Psoas muscle (tissue), 8 donors: ENCODE measurements around the gene CLCN5. TPM values are rescaled to one million over a fixed set of nuclear protein-coding genes. Genes with fewer than 3 reads are reported as not detected.
A peak's percentile ranks its signal among the peaks of the same experiment; 100 is the strongest.

ENCODE experiments used
- ATAC-seq, 4 donors: fragments of 200-7000 bp; cut with Tn5 transposase; one replicate each; pipeline ENCODE4 v1.9.1; 2020; ENCODE audit warnings: moderate library complexity in 3 of 4, mild to moderate bottlenecking in 2 of 4
- DNase-seq, 2 donors: peaks; one replicate each; pipeline ENCODE4 v3.0.0-alpha.2; 2020
- H3K27ac ChIP-seq: fragments of 200-600 bp; one replicate; pipeline ENCODE4 v1.8.0; 2022
- H3K27me3 ChIP-seq, 3 donors: fragments of 200-600 bp in 1 of 3; one replicate each; pipeline versions ENCODE4 v1.6.1 to v1.8.0; 2013 to 2022; ENCODE audit warnings: low read length in 2 of 3, mild to moderate bottlenecking in 2 of 3, moderate library complexity in 1 of 3; ENCODE audit not compliant: insufficient read depth in 3 of 3
- H3K36me3 ChIP-seq, 2 donors: fragments of 200-600 bp in 1 of 2; one replicate each; pipeline versions ENCODE4 v1.6.1 to v1.8.0; 2013 to 2022; ENCODE audit warnings: low read depth in 1 of 2, mild to moderate bottlenecking in 1 of 2, moderate library complexity in 1 of 2; ENCODE audit not compliant: insufficient read depth in 1 of 2
- H3K4me1 ChIP-seq: fragments of 200-600 bp; one replicate; pipeline ENCODE4 v1.8.0; 2022
- H3K4me3 ChIP-seq: fragments of 200-600 bp; one replicate; pipeline ENCODE4 v1.8.0; 2022; ENCODE audit warnings: mild to moderate bottlenecking
- H3K9me3 ChIP-seq: fragments of 200-600 bp; one replicate; pipeline ENCODE4 v1.8.0; 2022
- WGBS, 3 donors: extraction: QIAGEN DNeasy Blood & Tissue Kit; methylation state at CpG; one replicate each; pipeline versions ENCODE4 v1.1.6 to v1.1.7; 2013; 5-methylcytosine and 5-hydroxymethylcytosine counted together
- intact Hi-C, 2 donors: fragments of 100-400 bp; cut with DNase I; formaldehyde crosslinking; loops; one replicate each; pipeline versions ENCODE4 v1.11.0 to v1.14.2; 2022
- polyA plus RNA-seq, 3 donors: library from polyadenylated mRNA; stranded (reverse); fragments of 200-250 nt; gene quantifications; one replicate each; pipeline ENCODE4 v1.2.3, GENCODE V29; 2013
- total RNA-seq, 4 donors: library from RNA; stranded (reverse); fragmentation: NEBNext Ultra II Directional in 2 of 4; extraction: Animal tissue kit (Norgen Biotek cat#: 25700) in 2 of 4; gene quantifications; one replicate each; pipeline versions ENCODE4 v1.2.1 to v1.2.4, GENCODE V29; 2021 to 2023
- TF ChIP-seq, protein P1 (sequence below): fragments of 200-600 bp; IDR thresholded peaks from one replicate; pipeline ENCODE4 v1.8.0; 2022; ENCODE audit warnings: antibody characterized with exemption
- donor health status: healthy with polysubstance abuse.
- donor health status: DM: no; HTN: no; CAD: no; lungs with moderate emphysema.
- donor health status: Bipolar disorder and iron deficiency.
- donor health status: healthy.
- donor health status: DM: yes; HTN: yes; CAD: no.
- donor health status: DM: no; HTN: no; CAD: no.
- donor health status: DM: no; HTN: no; CAD: no.
- donor health status: DM: yes; HTN: yes; CAD: no.

The CLCN5 gene
- total and polyA plus RNA-seq, 7 donors, result 1.9 to 11.3 (median 6.5) TPM

DNA sequence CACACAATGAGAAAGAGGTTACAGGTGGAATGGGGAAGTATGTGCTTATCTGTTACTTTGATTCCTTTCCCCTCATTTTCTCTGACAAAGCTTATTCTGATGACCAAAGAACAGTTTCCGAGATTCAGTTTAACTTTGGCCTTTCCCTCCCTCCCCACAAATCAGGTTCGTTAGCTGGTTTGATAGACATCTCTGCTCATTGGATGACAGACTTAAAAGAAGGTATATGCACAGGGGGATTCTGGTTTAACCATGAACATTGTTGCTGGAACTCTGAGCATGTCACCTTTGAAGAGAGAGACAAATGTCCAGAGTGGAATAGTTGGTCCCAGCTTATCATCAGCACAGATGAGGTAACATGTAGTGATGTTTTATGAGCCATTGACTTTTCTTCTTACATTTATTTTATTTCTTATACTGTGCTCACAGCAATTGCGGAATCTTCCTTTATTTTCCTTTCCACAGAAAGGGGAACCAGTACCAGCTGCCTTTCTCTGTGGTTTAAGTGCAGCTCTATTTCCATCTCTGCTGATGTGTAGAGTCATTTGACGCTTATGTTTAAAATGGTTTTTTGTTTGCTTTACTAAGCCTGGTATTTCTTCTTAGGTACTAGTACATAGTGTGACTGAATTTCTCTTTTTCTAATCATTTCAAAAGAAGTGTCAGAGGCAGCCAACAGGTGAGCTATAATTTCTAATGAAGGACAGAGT, 153.4 kb downstream of the CLCN5 start:
- Histone ChIP-seq H3K9me3 (no peaks in the 10 kb centered on the region), H3K36me3 (peaks cover 0 to 20% of the 10 kb centered on the region in 2 donors), H3K27ac (no peak overlapping the region), H3K27me3 (no peaks in the 10 kb centered on the region), H3K4me3 (no peak overlapping the region), H3K4me1 (no peaks in the 10 kb centered on the region)
- TF ChIP-seq, protein P1, sequence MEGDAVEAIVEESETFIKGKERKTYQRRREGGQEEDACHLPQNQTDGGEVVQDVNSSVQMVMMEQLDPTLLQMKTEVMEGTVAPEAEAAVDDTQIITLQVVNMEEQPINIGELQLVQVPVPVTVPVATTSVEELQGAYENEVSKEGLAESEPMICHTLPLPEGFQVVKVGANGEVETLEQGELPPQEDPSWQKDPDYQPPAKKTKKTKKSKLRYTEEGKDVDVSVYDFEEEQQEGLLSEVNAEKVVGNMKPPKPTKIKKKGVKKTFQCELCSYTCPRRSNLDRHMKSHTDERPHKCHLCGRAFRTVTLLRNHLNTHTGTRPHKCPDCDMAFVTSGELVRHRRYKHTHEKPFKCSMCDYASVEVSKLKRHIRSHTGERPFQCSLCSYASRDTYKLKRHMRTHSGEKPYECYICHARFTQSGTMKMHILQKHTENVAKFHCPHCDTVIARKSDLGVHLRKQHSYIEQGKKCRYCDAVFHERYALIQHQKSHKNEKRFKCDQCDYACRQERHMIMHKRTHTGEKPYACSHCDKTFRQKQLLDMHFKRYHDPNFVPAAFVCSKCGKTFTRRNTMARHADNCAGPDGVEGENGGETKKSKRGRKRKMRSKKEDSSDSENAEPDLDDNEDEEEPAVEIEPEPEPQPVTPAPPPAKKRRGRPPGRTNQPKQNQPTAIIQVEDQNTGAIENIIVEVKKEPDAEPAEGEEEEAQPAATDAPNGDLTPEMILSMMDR, result no peak
- 74 to 91% (median 89%) methylated on average over 4 of the region's 4 CpGs for WGBS, 3 donors
- DNase-seq (no peak), ATAC-seq (no peak)
- intact Hi-C loops, result no loop called here

DNA sequence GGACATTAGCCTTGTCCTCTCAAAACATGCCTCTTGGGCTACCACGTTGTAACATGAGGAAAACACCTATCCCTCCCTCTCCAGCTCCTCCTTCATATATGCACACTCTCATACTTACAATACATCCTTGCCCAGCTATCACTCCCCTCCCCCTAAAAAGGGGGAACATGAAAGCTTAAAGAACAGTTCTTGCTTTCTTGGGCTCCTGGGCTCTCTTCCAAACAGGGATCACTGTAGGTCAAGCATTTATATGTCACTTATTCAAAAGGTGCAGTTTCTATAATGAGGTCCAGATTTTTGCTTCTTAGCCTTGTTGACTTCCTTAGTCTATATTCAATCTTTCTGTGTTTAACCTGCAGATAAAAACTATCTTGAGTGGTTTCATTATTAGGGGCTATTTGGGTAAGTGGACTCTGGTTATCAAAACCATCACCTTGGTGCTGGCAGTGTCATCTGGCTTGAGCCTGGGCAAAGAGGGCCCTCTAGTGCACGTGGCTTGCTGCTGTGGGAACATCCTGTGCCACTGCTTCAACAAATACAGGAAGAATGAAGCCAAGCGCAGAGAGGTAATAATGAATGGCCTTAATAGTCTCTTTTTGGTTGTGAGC, 159.0 kb downstream of the CLCN5 start:
- TF ChIP-seq, protein P1, result peak; percentile 29
- WGBS, 3 donors, result 35 to 42% (median 40%) methylated on average over 3 of the region's 3 CpGs
- ATAC-seq (peak in 3 of 4 donors; percentile 61 to 82 (median 76)), DNase-seq (peak; percentile 23 to 58)
- intact Hi-C loops, result loop anchor here (2.0 to 5.0 kb wide), 2 partner anchors 163 to 164 kb away; no protein-coding TSS in a partner anchor
- Histone ChIP-seq H3K4me3 (no peak overlapping the region), H3K36me3 (peaks cover 0 to 12% of the 10 kb centered on the region in 2 donors), H3K27me3 (no peaks in the 10 kb centered on the region), H3K9me3 (no peaks in the 10 kb centered on the region), H3K4me1 (no peaks in the 10 kb centered on the region), H3K27ac (no peak overlapping the region)

DNA sequence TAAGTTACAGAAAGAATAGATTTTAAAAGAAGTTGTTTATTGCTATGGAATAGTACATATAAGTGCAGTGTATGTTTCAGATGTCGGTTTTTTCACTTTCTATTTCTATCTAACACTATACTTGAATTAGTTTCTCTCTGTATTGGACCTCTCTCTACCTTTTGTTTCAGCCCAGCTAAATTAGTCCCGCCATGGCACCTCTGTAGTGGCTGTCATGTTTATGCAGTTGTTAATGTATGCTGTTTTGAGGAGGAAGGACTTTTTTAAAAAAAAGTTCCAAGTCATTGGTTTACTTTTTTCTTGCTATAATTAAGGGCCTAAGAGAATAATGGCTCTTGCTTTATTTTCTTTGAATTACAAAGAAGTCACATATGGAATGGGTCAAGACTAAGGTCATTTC, 160.3 kb downstream of the CLCN5 start:
- intact Hi-C loops, result loop anchor here in 1 of 2 donors (5.0 kb wide), 1 partner anchor 165 kb away; no protein-coding TSS in a partner anchor
- 68 to 96% (median 92%) methylated on average over 2 of the region's 2 CpGs for WGBS, 3 donors
- Histone ChIP-seq H3K4me1 (no peaks in the 10 kb centered on the region), H3K27me3 (no peaks in the 10 kb centered on the region), H3K27ac (no peak overlapping the region), H3K4me3 (no peak overlapping the region), H3K9me3 (no peaks in the 10 kb centered on the region), H3K36me3 (peaks cover 0 to 19% of the 10 kb centered on the region in 2 donors)
- TF ChIP-seq, protein P1, result no peak
- ATAC-seq (no peak), DNase-seq (no peak)

DNA sequence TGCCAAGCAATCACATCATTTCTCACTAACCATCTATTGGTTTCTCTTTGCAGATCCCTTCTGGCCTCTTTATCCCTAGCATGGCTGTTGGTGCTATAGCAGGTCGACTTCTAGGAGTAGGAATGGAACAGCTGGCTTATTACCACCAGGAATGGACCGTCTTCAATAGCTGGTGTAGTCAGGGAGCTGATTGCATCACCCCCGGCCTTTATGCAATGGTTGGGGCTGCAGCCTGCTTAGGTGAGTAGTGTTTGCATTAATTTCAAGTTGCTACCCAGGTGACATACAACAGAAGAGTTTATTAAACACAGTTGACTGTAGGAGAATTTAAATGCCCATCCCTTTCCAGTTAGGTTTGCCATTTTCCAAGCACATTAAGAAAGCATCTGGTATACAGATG, 166.2 kb downstream of the CLCN5 start:
- no peak overlapping the region for H3K27ac ChIP-seq
- peaks cover 0 to 3% (median 0%) of the 10 kb centered on the region in 3 donors for H3K27me3 ChIP-seq
- no peak for ATAC-seq
- TF ChIP-seq, protein P1, result no peak
- H3K36me3 ChIP-seq, result peaks cover under 1 to 45% of the 10 kb centered on the region in 2 donors
- WGBS, 3 donors, result 53 to 85% (median 81%) methylated on average over 3 of the region's 3 CpGs
- H3K9me3 ChIP-seq, result no peaks in the 10 kb centered on the region
- H3K4me1 ChIP-seq, result no peaks in the 10 kb centered on the region
- no peak for DNase-seq
- intact Hi-C loops, result no loop called here
- H3K4me3 ChIP-seq, result no peak overlapping the region
